Activated CD4-positive, alpha-beta T cell treated with anti-CD3 and anti-CD28 coated beads, Interleukin-2, amount 10 ng/mL, durations not matched to agents 24 days and 14 days (primary cell): ENCODE measurements around the gene PWWP2A. TPM values are rescaled to one million over a fixed set of nuclear protein-coding genes. Genes with fewer than 3 reads are reported as not detected.
"Not testable (repeated sequence)": the region's sequence is repeated elsewhere in the genome, so short reads cannot be mapped to it uniquely, and the experiment has no call there.

Source experiments
- DNase-seq: peaks from one replicate; pipeline ENCODE4 v3.0.0; 2022
- H3K27ac Mint-ChIP-seq: one replicate; pipeline ENCODE4 v1.8.0; 2022; ENCODE audit warnings: mild to moderate bottlenecking, mixed read lengths
- H3K27me3 Mint-ChIP-seq: one replicate; pipeline ENCODE4 v1.8.0; 2022; ENCODE audit warnings: mixed read lengths
- H3K36me3 Mint-ChIP-seq: one replicate; pipeline ENCODE4 v1.8.0; 2022; ENCODE audit warnings: low read depth, mild to moderate bottlenecking, mixed read lengths
- H3K4me1 Mint-ChIP-seq: one replicate; pipeline ENCODE4 v1.8.0; 2021; ENCODE audit warnings: mixed read lengths
- H3K4me3 Mint-ChIP-seq: one replicate; pipeline ENCODE4 v1.8.0; 2022; ENCODE audit warnings: mild to moderate bottlenecking, moderate library complexity, mixed read lengths
- H3K9me3 Mint-ChIP-seq: one replicate; pipeline ENCODE4 v1.8.0; 2021; ENCODE audit warnings: mixed read lengths
- intact Hi-C: fragments of 100-400 bp; cut with micrococcal nuclease; formaldehyde crosslinking; loops from one replicate; pipeline ENCODE4 v1.15.1; 2023
- total RNA-seq: library from RNA; stranded (reverse); gene quantifications from 2 replicates; pipeline ENCODE4 v1.2.3, GENCODE V29; 2022

PWWP2A gene, protein sequence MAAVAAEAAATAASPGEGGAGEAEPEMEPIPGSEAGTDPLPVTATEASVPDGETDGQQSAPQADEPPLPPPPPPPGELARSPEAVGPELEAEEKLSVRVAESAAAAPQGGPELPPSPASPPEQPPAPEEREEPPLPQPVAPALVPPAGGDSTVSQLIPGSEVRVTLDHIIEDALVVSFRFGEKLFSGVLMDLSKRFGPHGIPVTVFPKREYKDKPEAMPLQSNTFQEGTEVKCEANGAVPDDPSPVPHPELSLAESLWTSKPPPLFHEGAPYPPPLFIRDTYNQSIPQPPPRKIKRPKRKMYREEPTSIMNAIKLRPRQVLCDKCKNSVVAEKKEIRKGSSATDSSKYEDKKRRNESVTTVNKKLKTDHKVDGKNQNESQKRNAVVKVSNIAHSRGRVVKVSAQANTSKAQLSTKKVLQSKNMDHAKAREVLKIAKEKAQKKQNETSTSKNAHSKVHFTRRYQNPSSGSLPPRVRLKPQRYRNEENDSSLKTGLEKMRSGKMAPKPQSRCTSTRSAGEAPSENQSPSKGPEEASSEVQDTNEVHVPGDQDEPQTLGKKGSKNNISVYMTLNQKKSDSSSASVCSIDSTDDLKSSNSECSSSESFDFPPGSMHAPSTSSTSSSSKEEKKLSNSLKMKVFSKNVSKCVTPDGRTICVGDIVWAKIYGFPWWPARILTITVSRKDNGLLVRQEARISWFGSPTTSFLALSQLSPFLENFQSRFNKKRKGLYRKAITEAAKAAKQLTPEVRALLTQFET
- total RNA-seq, result 26.1 and 26.7 TPM in 2 replicates

DNA sequence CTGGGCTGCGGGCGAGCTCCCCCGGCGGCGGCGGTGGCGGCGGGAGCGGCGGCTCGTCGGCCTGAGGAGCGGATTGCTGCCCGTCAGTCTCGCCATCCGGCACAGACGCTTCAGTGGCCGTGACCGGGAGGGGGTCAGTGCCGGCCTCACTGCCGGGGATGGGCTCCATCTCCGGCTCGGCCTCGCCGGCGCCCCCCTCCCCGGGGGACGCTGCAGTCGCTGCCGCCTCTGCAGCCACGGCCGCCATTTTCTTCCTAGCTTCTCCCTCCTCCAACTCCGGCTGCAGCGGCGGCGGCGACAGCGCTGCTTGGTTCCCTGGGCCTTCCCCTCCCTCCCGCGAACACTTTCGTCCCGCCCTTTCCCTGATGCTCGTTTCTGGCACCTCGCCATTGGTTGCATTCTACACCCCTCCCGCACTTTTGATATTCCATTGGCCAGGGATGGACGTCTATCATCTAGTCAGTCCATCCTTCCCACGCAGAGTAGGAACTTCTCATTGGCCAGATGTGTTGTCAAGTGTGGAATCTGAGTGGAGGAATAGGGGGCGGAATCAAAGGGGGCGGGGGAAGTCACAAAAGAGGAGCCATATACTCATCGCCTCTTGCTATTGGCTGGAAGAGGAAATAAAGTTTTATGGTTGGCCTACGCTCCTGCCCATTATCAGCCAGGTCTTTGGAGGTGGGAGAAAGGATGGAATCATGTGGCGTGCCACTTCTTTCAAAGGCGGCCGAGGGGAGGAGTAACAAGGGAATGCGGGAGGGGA, at the start of gene PWWP2A:
TSS of gene PWWP2A (minus strand) at position 309 of the 763 bp plus-strand sequence. CDS start at position 247, 62 bp downstream.
- Mint-ChIP-seq H3K27me3 (peaks cover 11% of the 10 kb centered on the region), H3K4me3 (peak within 1 kb of the TSS; percentile 91), H3K27ac (peak within 1 kb of the TSS; percentile 96), H3K36me3 (peaks cover 19% of the 10 kb centered on the region), H3K4me1 (peaks cover 14% of the 10 kb centered on the region), H3K9me3 (no peaks in the 10 kb centered on the region)
- DNase-seq, result peak; percentile 99
- intact Hi-C loops, result loop anchor here (1.0 to 10.0 kb wide), 7 partner anchors 78 to 911 kb away; partner anchors contain the start of genes RNF145, SLU7 and TTC1

GRCh38 chr5:160167624-160168165, 48.4 kb upstream of the PWWP2A start:
- Mint-ChIP-seq H3K4me1 (peaks cover 7% of the 10 kb centered on the region), H3K4me3 (no peak overlapping the region), H3K27me3 (peaks cover 20% of the 10 kb centered on the region), H3K36me3 (no peaks in the 10 kb centered on the region), H3K27ac (no peak overlapping the region), H3K9me3 (no peaks in the 10 kb centered on the region)
- DNase-seq, result no peak
- intact Hi-C loops, result no loop called here

DNA sequence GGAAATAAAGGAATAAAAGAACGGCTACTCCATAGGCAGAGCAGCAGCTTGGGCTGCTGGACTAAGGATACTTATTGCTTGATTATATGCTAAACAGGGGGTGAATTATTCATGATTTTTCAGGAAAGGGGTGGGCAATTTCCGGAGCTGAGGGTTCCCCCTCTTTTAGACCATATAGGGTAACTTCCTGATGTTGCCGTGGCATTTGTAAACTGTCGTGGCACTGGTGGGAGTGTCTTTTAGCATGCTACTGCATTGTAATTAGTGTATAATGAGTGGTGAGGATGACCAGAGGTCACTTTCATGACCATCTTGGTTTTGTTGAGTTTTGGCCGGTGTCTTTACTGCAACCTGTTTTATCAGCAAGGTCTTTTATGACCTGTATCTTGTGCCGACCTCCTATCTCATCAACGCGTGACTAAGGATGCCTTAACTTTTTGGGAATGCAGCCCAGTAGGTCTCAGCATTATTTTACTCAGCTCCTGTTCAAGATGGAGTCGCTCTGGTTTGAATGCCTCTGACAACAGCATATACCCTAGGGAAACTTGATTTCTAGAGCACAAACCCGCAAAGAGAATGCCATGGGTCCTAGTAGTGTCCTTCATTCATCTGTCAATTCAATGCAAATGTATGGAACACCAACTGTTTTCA, 47.8 kb upstream of the PWWP2A start:
- H3K36me3 Mint-ChIP-seq, result no peaks in the 10 kb centered on the region
- no peak overlapping the region for H3K4me3 Mint-ChIP-seq
- H3K27me3 Mint-ChIP-seq, result peaks cover 20% of the 10 kb centered on the region
- intact Hi-C loops, result no loop called here
- DNase-seq, result no peak
- peaks cover 7% of the 10 kb centered on the region for H3K4me1 Mint-ChIP-seq
- no peaks in the 10 kb centered on the region for H3K9me3 Mint-ChIP-seq
- no peak overlapping the region for H3K27ac Mint-ChIP-seq

GRCh38 chr5:160166069-160166972, 47.1 kb upstream of the PWWP2A start:
- peaks cover 7% of the 10 kb centered on the region for H3K4me1 Mint-ChIP-seq
- no peaks in the 10 kb centered on the region for H3K36me3 Mint-ChIP-seq
- H3K27me3 Mint-ChIP-seq, result peaks cover 20% of the 10 kb centered on the region
- H3K9me3 Mint-ChIP-seq, result no peaks in the 10 kb centered on the region
- no peak overlapping the region for H3K27ac Mint-ChIP-seq
- DNase-seq, result no peak
- intact Hi-C loops, result no loop called here
- H3K4me3 Mint-ChIP-seq, result no peak overlapping the region

GRCh38 chr5:160165137-160166068, 46.2 kb upstream of the PWWP2A start:
- no peak for DNase-seq
- H3K27ac Mint-ChIP-seq, result no peak overlapping the region
- H3K4me1 Mint-ChIP-seq, result peaks cover 7% of the 10 kb centered on the region
- H3K36me3 Mint-ChIP-seq, result no peaks in the 10 kb centered on the region
- H3K27me3 Mint-ChIP-seq, result peaks cover 20% of the 10 kb centered on the region
- H3K9me3 Mint-ChIP-seq, result no peaks in the 10 kb centered on the region
- no peak overlapping the region for H3K4me3 Mint-ChIP-seq
- intact Hi-C loops, result no loop called here

DNA sequence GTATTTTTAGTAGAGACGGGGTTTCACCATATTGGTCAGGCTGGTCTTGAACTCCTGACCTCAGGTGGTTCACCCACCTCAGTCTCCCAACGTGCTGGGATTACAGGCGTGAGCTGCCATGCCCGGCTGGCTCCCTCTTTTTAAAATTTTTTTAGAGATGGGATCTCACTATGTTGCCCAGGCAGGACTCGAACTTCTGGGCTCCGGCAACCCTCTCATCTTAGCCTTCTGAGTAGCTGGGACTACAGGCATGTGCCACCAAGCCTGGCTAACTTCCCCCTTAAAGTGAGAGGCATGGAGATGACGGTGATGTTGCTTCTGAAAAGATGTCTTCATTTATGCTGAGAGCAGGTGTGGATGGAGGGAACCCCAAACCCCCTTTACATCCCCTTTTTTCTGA, 43.7 kb upstream of the PWWP2A start:
- Mint-ChIP-seq H3K4me3 (no peak overlapping the region), H3K27ac (no peak overlapping the region), H3K36me3 (no peaks in the 10 kb centered on the region), H3K27me3 (peaks cover 17% of the 10 kb centered on the region), H3K9me3 (no peaks in the 10 kb centered on the region), H3K4me1 (peaks cover 7% of the 10 kb centered on the region)
- intact Hi-C loops, result no loop called here
- no peak for DNase-seq

DNA sequence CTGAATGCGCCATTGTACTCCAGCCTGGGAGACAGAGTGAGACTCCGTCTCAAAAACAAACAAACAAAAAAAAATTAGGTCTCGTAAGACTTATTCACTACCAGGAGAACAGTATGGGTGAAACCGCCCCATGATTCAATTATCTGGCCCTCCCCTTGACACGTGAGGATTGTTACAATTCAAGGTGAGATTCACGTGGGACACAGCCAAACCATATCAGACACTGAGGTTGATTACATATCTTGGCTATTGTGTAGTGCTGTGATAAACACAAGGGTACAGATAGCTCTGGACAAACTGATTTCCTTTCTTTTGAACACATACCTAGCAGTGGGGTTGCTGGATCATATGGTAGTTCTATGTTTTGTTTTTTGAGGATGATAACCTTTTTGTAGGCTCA, 42.4 kb upstream of the PWWP2A start:
- no peak overlapping the region for H3K27ac Mint-ChIP-seq

GRCh38 chr5:160160875-160161274, 41.6 kb upstream of the PWWP2A start:
- H3K27me3 Mint-ChIP-seq, DNase-seq, H3K9me3 Mint-ChIP-seq, H3K4me3 Mint-ChIP-seq, H3K27ac Mint-ChIP-seq, intact Hi-C loops, H3K4me1 Mint-ChIP-seq, H3K36me3 Mint-ChIP-seq: not testable (repeated sequence)

More for the DNA sequence above, 42.4 kb upstream of the PWWP2A start:
- H3K4me3 Mint-ChIP-seq, result no peak overlapping the region
- peaks cover 7% of the 10 kb centered on the region for H3K4me1 Mint-ChIP-seq
- DNase-seq, result no peak
- intact Hi-C loops, result no loop called here
- no peaks in the 10 kb centered on the region for H3K9me3 Mint-ChIP-seq
- peaks cover 16% of the 10 kb centered on the region for H3K27me3 Mint-ChIP-seq
- H3K36me3 Mint-ChIP-seq, result no peaks in the 10 kb centered on the region

GRCh38 chr5:160159991-160160792, 40.9 kb upstream of the PWWP2A start:
- intact Hi-C loops, result no loop called here
- Mint-ChIP-seq H3K27me3 (peaks cover 6% of the 10 kb centered on the region), H3K27ac (no peak overlapping the region), H3K4me1 (peaks cover 3% of the 10 kb centered on the region), H3K36me3 (no peaks in the 10 kb centered on the region), H3K9me3 (no peaks in the 10 kb centered on the region), H3K4me3 (no peak overlapping the region)
- DNase-seq, result no peak

- intact Hi-C loops, result no loop called here
- no peak overlapping the region for H3K4me3 Mint-ChIP-seq
- H3K9me3 Mint-ChIP-seq, result no peaks in the 10 kb centered on the region
- no peaks in the 10 kb centered on the region for H3K4me1 Mint-ChIP-seq
- no peak for DNase-seq
- no peak overlapping the region for H3K27ac Mint-ChIP-seq
- H3K36me3 Mint-ChIP-seq, result no peaks in the 10 kb centered on the region
- H3K27me3 Mint-ChIP-seq, result peaks cover 5% of the 10 kb centered on the region
Measured at GRCh38 chr5:160158087-160158486, 38.8 kb upstream of the PWWP2A start.

DNA sequence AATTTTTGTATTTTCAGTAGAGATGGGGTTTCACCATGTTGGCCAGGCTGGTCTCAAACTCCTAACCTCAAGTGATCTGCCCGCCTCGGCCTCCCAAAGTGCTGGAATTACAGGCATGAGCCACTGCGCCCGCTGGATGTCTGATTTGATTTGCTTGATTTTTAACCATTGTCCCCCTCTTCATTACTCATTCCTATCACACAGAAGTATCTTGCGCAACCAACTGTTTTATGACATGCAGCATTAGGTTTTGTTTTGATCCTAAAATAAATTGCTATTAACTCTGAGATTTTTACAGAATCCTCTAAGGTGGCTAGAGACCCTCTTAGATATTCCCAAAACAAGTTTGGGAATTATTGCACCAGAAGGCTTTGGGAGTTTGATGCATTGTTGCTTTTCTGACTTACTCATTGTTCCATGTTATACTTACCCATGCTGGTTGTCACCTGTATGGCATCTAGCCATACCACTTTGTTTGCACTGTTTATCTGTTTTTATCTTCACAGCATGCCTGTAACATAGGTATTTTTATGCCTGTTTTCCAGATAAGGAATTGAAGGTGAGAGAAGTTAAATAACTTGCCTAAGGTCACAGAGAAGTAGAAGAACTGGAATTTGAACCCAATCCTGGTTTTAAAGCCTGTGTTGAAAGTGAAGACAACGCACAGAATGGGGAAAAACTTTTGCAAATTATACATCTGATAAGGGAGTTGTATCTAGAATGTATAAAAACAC, 35.9 kb upstream of the PWWP2A start:
- H3K27ac Mint-ChIP-seq, result no peak overlapping the region
- H3K27me3 Mint-ChIP-seq, result peaks cover 5% of the 10 kb centered on the region
- intact Hi-C loops, result no loop called here

More for the DNA sequence above, 35.9 kb upstream of the PWWP2A start:
- Mint-ChIP-seq H3K9me3 (no peaks in the 10 kb centered on the region), H3K36me3 (no peaks in the 10 kb centered on the region), H3K4me3 (no peak overlapping the region), H3K4me1 (peaks cover 4% of the 10 kb centered on the region)
- DNase-seq, result no peak
